Measurements from ENCODE around the gene ADPRHL1. TPM values are rescaled to one million over a fixed set of nuclear protein-coding genes. Genes with fewer than 3 reads are reported as not detected.
"Not testable (repeated sequence)": the region's sequence is repeated elsewhere in the genome, so short reads cannot be mapped to it uniquely, and the experiment has no call there.

The ADPRHL1 gene
- total RNA-seq, 4 donors from 2014 or later = 2.5 to 8.6 (median 5.5) TPM

DNA sequence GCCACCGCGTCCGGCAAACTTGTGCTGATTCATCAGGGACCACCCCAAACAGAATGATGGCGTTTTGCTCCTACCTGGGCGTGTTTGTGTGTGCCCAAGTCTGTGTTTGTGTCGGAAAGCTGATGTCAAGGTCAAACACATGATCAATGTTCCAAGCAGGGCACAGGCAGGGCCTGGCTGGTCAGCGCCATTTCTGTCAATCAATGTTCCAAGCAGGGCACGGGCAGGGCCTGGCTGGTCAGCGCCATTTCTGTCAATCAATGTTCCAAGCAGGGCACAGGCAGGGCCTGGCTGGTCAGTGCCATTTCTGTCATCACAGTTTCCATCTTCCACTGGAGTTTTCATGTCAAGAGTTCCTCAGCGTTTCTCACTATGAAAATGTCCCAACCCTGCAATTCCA, 74.5 kb downstream of the ADPRHL1 start:
- no peak overlapping the region for H3K4me3 ChIP-seq
- no peak for TF ChIP-seq POLR2AphosphoS5 (IDR thresholded peaks at IDR 0.05)
- no peak for TF ChIP-seq EP300 (IDR thresholded peaks at IDR 0.05)
- TF ChIP-seq, protein P1, sequence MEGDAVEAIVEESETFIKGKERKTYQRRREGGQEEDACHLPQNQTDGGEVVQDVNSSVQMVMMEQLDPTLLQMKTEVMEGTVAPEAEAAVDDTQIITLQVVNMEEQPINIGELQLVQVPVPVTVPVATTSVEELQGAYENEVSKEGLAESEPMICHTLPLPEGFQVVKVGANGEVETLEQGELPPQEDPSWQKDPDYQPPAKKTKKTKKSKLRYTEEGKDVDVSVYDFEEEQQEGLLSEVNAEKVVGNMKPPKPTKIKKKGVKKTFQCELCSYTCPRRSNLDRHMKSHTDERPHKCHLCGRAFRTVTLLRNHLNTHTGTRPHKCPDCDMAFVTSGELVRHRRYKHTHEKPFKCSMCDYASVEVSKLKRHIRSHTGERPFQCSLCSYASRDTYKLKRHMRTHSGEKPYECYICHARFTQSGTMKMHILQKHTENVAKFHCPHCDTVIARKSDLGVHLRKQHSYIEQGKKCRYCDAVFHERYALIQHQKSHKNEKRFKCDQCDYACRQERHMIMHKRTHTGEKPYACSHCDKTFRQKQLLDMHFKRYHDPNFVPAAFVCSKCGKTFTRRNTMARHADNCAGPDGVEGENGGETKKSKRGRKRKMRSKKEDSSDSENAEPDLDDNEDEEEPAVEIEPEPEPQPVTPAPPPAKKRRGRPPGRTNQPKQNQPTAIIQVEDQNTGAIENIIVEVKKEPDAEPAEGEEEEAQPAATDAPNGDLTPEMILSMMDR (IDR thresholded peaks at IDR 0.05) = no peak
- TF ChIP-seq POLR2A (IDR thresholded peaks at IDR 0.05) = no peak
- peaks cover 9% of the 10 kb centered on the region for H3K27me3 ChIP-seq
- WGBS = 96% methylated on average over 10 of the region's 10 CpGs
- no peak overlapping the region for H3K27ac ChIP-seq
- DNase-seq (ENCODE audit: low spot score in 2 of 2) = peak in 1 of 2 donors; percentile 76
- no peaks in the 10 kb centered on the region for H3K9me3 ChIP-seq
- no peaks in the 10 kb centered on the region for H3K36me3 ChIP-seq
- no peaks in the 10 kb centered on the region for H3K4me1 ChIP-seq

DNA sequence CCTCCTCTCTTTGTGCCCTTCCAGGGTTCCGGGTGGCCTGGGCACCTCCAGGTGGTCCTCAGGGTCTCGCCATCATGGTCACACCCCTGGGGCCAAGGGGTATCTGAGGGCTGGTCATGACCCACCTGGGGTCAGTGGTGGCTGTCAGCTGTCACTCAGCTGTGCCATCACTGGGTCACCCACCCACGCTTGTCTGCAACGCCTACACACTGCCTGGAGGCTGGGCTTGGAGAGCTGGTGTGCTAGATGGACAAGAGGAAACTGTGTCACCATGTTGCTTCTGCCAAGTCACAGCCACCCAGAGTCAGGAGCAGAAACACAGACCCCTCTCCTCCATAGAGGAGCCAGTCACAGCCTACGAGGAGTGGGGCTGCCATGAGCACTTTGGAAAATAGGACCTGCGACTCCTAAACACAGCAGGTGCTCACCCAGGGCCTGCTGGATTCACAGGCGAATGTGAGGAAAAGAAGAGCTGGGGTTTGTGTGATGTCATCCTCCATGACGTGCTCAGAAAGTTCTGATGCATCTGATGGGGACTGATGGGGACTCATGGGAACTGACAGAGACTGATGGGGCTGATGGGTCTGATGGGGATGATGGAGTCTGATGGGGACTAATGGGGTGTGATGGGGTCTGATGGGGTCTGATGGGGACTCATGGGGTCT, 78.6 kb downstream of the ADPRHL1 start:
- Histone ChIP-seq H3K4me1 (no peaks in the 10 kb centered on the region), H3K27ac (no peak overlapping the region), H3K4me3 (no peak overlapping the region), H3K36me3 (no peaks in the 10 kb centered on the region), H3K9me3 (no peaks in the 10 kb centered on the region), H3K27me3 (peaks cover 7% of the 10 kb centered on the region)
- DNase-seq (ENCODE audit: low spot score in 2 of 2) = peak in 1 of 2 donors; percentile 70
- TF ChIP-seq, protein P1 (IDR thresholded peaks at IDR 0.05) = no peak
- no peak for TF ChIP-seq EP300 (IDR thresholded peaks at IDR 0.05)
- no peak for TF ChIP-seq POLR2AphosphoS5 (IDR thresholded peaks at IDR 0.05)
- no peak for TF ChIP-seq POLR2A (IDR thresholded peaks at IDR 0.05)
- 62% methylated on average over 7 of the region's 8 CpGs for WGBS

DNA sequence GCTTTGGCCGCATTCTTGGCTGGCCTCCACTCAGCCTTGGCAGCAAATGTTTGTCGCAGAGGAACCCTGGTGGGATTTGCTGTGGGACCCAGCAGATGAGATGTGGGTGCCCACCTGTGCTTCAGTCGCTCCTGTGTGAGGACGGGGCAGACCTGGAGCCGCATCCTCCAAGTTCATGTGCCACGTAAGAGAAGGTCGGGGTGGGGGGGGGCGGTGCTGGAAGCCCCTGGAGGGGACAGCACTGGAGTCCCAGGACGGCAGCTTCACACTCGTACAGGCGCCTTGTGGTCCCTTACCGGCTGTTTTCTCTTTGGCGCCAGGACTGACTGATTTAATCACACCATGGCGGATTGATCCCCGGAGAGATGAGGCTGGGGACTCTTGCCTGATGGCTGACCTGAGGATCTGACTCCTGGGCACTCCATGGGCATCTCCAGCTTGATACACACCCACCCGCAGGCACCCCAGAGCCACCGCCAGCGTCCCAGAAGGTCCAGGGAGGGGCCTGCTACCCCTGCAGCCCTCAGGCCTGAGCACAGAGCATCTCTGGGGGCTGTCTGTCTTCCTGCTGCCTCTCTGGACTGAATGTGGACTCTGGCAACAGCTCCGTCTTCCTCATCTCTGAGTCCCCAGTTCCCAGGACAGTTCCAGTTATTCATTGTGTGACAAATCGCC, 79.3 kb downstream of the ADPRHL1 start:
- Histone ChIP-seq H3K36me3 (no peaks in the 10 kb centered on the region), H3K9me3 (no peaks in the 10 kb centered on the region), H3K4me1 (no peaks in the 10 kb centered on the region), H3K27ac (no peak overlapping the region), H3K4me3 (no peak overlapping the region), H3K27me3 (peaks cover 5% of the 10 kb centered on the region)
- WGBS = 83% methylated on average over 19 of the region's 20 CpGs
- TF ChIP-seq, protein P1 (IDR thresholded peaks at IDR 0.05) = no peak
- no peak for TF ChIP-seq EP300 (IDR thresholded peaks at IDR 0.05)
- DNase-seq (ENCODE audit: low spot score in 2 of 2) = peak in 1 of 2 donors; percentile 73

DNA sequence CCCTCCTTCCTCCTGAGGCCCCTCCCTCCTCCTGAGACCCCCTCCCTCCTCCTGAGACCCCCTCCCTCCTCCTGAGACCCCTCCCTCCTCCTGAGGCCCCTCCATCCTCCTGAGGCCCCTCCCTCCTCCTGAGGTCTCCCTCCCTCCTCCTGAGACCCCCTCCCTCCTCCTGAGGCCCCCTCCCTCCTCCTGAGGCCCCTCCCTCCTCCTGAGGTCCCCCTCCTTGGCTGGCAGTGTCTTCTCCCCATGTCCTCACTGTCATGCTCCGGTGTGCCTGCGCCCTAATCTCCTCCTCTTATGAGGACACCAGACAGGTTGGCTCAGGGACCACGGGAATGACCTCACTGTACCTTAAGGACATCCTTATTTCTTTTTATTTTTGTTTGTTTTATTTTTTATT, 81.6 kb downstream of the ADPRHL1 start:
- H3K4me1 ChIP-seq, H3K27me3 ChIP-seq, H3K4me3 ChIP-seq, H3K9me3 ChIP-seq, H3K36me3 ChIP-seq, H3K27ac ChIP-seq: not testable (repeated sequence)
- DNase-seq (ENCODE audit: low spot score in 2 of 2) = peak in 1 of 2 donors; percentile 64
- WGBS = 89% methylated on average over 3 of the region's 3 CpGs

DNA sequence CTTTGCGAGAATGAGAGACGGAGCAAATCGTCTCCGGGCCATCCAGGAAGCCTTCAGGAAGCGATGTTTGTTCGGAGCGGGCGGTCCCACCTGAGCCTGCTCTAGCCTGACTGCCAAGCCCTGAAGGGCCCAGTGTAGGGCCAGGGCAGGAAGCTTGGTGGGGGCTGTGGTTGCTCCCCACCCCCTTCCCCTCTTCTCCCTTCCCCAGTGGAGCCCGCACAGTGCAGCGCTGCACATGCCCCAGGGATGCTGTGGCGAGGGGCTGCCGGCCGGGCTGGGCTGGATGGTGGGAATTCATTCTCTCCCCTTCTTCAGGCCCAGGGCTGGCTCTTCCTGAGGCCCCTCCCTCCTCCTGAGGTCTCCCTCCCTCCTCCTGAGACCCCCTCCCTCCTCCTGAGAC, 82.2 kb downstream of the ADPRHL1 start:
- DNase-seq (ENCODE audit: low spot score in 2 of 2) = peak in 1 of 2 donors; percentile 61
- Histone ChIP-seq H3K27me3 (peaks cover 3% of the 10 kb centered on the region), H3K4me3 (no peak overlapping the region), H3K27ac (no peak overlapping the region), H3K4me1 (no peaks in the 10 kb centered on the region), H3K36me3 (no peaks in the 10 kb centered on the region), H3K9me3 (no peaks in the 10 kb centered on the region)
- TF ChIP-seq POLR2A (IDR thresholded peaks at IDR 0.05) = no peak
- no peak for TF ChIP-seq POLR2AphosphoS5 (IDR thresholded peaks at IDR 0.05)
- TF ChIP-seq, protein P1 (IDR thresholded peaks at IDR 0.05) = no peak
- TF ChIP-seq EP300 (IDR thresholded peaks at IDR 0.05) = no peak
- WGBS = 81% methylated on average over 13 of the region's 13 CpGs
